SH-SY5Y (cell line): ENCODE measurements around the gene FAM89A.

Source experiments
- GATA2 ChIP-seq: IDR thresholded peaks from 2 replicates; pipeline ENCODE4 v1.6.1; 2011; ENCODE audit warnings: mild to moderate bottlenecking, low read depth, low read length
- GATA3 ChIP-seq: IDR thresholded peaks from 2 replicates; pipeline ENCODE4 v1.6.1; 2011; ENCODE audit warnings: low read depth, mild to moderate bottlenecking, low read length, moderate library complexity

DNA sequence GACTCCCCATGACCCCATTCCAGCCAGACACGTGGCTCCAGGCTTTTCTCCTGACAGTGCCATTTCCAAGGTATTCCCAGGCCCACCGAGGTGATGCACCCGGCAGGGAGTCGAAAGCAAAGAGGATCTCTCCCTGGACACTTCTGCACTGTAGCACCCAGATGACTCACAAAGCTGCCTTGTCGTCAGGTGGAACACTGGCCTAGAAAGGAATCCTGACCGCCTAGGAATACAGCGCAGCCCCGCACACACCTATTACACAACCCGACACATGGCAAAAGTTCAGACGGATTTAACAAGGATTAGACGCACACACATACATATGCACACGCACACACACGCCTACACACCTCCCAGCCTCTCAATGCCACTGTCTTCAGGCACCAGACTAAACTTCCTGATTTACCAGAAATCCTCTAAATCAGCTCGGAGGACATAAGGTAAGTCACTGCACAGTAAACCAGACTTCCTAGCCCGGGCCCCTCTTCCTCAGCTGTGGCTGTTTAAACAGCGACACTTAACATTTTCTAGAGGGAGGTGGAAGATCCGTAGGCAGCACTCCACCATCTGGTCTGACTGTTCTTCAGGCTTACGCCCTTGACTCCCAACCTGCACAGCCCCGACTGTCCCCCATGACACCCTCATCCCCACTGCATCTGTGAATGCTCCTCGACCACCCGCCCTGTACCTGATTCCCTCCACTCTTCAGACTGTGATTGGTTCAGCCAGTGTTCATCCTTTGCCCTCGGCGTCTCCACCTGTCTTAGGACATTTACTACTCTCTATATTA is 12.7 kb downstream of the FAM89A start:
- TF ChIP-seq GATA3 (no peak), GATA2 (no peak)
